Stimulated activated CD4-positive, alpha-beta T cell treated with anti-CD3 and anti-CD28 coated beads, TNF-alpha, amount 100 ng/mL, for 48 hours (primary cell): ENCODE measurements around the gene RAB19.
A peak's percentile ranks its signal among the peaks of the same experiment; 100 is the strongest.

Experiments
- DNase-seq, 3 donors: peaks; one replicate each; pipeline ENCODE4 v3.0.0-alpha.2; 2020; ENCODE audit warnings: low read depth in 3 of 3

Gene RAB19

GRCh38 chr7:140403878-140404564 lies at the start of gene RAB19:
Gene RAB19 (plus strand): TSS chr7:140404058. CDS start chr7:140407647, 3,589 bp downstream.
- DNase-seq: peak in 1 of 3 donors; percentile 21

GRCh38 chr7:140358024-140358411 lies 45.8 kb upstream of the RAB19 start:
- no peak for DNase-seq

GRCh38 chr7:140358412-140359051 lies 45.3 kb upstream of the RAB19 start:
- no peak for DNase-seq

- no peak for DNase-seq
Observed at GRCh38 chr7:140360697-140361229, 43.1 kb upstream of the RAB19 start.

- DNase-seq: no peak
Observed at GRCh38 chr7:140364819-140365218, 39.0 kb upstream of the RAB19 start.

GRCh38 chr7:140367528-140367927 lies 36.3 kb upstream of the RAB19 start:
- no peak for DNase-seq

GRCh38 chr7:140369294-140369693 lies 34.6 kb upstream of the RAB19 start:
- DNase-seq: no peak

GRCh38 chr7:140375323-140375722 lies 28.5 kb upstream of the RAB19 start:
- DNase-seq: no peak

GRCh38 chr7:140375892-140376730 lies 27.7 kb upstream of the RAB19 start:
- DNase-seq: no peak

- no peak for DNase-seq
Observed at GRCh38 chr7:140383954-140384713, 19.7 kb upstream of the RAB19 start.

- DNase-seq: no peak
Observed at GRCh38 chr7:140384894-140385545, 18.8 kb upstream of the RAB19 start.

GRCh38 chr7:140389445-140389844 lies 14.4 kb upstream of the RAB19 start:
- no peak for DNase-seq

- no peak for DNase-seq
Observed at GRCh38 chr7:140390034-140390433, 13.8 kb upstream of the RAB19 start.

- DNase-seq: no peak
Observed at GRCh38 chr7:140390466-140391190, 13.2 kb upstream of the RAB19 start.

GRCh38 chr7:140391634-140392033 lies 12.2 kb upstream of the RAB19 start:
- DNase-seq: no peak

- no peak for DNase-seq
Observed at GRCh38 chr7:140393756-140394306, 10.0 kb upstream of the RAB19 start.

- DNase-seq: peak; percentile 73 to 85 (median 84)
Observed at GRCh38 chr7:140397784-140398750, 5.8 kb upstream of the RAB19 start, which contains the start of gene SLC37A3. Gene SLC37A3 (minus strand): TSS chr7:140398530. CDS start chr7:140382526, 16,004 bp downstream.

GRCh38 chr7:140398821-140399220 lies 5.0 kb upstream of the RAB19 start:
- DNase-seq: no peak

GRCh38 chr7:140400381-140400780 lies 3.5 kb upstream of the RAB19 start:
- DNase-seq: no peak
